ENCODE measurements around the gene SYT7.

- TF ChIP-seq, protein P1, sequence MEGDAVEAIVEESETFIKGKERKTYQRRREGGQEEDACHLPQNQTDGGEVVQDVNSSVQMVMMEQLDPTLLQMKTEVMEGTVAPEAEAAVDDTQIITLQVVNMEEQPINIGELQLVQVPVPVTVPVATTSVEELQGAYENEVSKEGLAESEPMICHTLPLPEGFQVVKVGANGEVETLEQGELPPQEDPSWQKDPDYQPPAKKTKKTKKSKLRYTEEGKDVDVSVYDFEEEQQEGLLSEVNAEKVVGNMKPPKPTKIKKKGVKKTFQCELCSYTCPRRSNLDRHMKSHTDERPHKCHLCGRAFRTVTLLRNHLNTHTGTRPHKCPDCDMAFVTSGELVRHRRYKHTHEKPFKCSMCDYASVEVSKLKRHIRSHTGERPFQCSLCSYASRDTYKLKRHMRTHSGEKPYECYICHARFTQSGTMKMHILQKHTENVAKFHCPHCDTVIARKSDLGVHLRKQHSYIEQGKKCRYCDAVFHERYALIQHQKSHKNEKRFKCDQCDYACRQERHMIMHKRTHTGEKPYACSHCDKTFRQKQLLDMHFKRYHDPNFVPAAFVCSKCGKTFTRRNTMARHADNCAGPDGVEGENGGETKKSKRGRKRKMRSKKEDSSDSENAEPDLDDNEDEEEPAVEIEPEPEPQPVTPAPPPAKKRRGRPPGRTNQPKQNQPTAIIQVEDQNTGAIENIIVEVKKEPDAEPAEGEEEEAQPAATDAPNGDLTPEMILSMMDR (IDR thresholded peaks at IDR 0.05), result no peak
- TF ChIP-seq POLR2A (IDR thresholded peaks at IDR 0.05), result no peak
These were observed 9.5 kb downstream of the SYT7 start for GRCh38 chr11:61571337-61571736.

Data from thyroid gland (tissue), 4 donors.